ENCODE measurements around the gene SLC12A8.
A peak's percentile ranks its signal among the peaks of the same experiment; 100 is the strongest.

The SLC12A8 gene

GRCh38 chr3:125137358-125138033 lies 75.1 kb downstream of the SLC12A8 start:
- peak; percentile 50 for DNase-seq

DNA sequence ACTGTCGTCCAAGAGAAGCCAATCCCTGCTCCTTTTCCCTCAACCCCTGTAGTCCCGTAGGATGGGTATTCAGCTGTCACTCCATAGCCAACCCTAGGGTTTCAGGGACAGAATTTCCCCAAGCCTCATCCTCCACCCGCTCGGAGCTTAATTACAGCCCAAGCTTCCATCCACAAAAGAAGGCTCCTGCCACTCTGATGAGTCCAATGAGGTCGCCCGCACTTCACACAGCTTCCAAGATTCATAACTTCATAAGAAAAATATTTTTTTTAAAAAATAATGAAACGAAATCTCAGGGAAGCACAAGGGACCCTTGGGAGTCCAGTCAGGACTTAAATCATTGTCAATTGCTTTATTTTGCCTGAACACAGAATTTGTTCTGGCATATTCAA lies 75.6 kb downstream of the SLC12A8 start:
- no peak for DNase-seq

DNA sequence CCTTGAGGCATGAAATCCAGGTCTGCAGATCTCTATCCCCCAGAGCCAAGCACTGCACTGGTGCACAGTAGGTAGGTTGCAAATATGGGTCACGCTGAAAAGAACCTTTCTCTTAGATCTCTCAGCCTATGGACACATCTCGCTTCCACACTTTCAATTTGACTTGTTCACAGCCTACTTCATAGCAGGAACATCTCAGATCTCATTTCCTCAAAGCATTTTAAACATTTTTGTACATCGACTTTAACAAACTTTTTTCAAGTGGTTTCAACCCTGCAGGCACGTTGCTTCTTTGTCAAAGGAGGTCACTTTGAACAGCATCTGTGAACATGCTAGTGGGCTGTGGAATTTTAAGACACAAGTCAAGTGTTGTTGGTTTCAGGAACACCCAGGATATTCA lies 76.0 kb downstream of the SLC12A8 start:
- DNase-seq: no peak

GRCh38 chr3:125134952-125135351 lies 77.6 kb downstream of the SLC12A8 start:
- DNase-seq: no peak

- DNase-seq: no peak
These were observed 79.7 kb downstream of the SLC12A8 start for GRCh38 chr3:125132815-125133214.

DNA sequence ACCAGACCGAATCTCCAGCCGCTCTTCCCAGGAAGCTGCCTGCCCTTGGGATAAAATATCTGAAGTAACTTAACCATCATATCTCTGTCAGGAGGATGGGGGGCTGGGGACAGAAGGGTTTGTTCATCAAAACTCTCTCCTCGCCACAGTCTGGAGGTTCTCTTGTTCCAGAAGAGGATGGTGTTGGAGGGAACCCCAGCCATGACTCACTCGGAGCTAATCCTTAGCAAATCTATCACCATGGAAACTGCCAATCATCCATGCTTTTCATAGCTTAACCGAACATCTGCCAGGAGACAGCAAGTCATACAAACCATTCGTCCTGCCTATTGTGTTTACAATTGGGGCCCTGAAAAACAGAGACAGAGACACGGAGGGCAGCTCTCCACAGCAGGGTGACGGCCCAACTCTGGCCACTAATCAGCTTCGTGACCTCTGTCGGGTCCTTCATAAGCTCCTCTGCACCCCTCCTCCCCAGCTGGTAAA lies 83.0 kb downstream of the SLC12A8 start:
- DNase-seq: peak; percentile 100

- peak; percentile 97 for DNase-seq
These were observed 83.6 kb downstream of the SLC12A8 start for GRCh38 chr3:125128861-125129501.

GRCh38 chr3:125126323-125126722 lies 86.2 kb downstream of the SLC12A8 start:
- DNase-seq: no peak

DNA sequence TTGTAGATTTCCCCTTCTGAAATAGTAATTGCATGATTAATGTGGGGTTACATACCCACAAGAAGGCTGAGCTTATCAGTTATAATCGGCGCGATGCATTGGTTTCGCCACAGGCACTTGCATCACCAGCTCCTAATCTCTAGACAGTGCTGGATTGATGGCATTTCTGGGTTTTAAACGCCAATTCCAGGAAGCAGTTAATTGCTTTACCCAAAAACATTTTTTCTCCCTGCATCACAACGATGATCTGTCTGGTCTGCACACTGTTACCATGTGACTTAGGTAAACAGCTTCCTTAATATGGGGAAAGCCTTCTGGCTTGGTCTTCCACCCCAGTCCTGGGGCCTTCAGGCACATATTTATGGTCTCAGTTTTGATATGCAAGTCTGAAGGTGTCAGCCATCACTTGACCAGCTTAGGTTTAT lies 86.7 kb downstream of the SLC12A8 start:
- DNase-seq: peak; percentile 100

DNA sequence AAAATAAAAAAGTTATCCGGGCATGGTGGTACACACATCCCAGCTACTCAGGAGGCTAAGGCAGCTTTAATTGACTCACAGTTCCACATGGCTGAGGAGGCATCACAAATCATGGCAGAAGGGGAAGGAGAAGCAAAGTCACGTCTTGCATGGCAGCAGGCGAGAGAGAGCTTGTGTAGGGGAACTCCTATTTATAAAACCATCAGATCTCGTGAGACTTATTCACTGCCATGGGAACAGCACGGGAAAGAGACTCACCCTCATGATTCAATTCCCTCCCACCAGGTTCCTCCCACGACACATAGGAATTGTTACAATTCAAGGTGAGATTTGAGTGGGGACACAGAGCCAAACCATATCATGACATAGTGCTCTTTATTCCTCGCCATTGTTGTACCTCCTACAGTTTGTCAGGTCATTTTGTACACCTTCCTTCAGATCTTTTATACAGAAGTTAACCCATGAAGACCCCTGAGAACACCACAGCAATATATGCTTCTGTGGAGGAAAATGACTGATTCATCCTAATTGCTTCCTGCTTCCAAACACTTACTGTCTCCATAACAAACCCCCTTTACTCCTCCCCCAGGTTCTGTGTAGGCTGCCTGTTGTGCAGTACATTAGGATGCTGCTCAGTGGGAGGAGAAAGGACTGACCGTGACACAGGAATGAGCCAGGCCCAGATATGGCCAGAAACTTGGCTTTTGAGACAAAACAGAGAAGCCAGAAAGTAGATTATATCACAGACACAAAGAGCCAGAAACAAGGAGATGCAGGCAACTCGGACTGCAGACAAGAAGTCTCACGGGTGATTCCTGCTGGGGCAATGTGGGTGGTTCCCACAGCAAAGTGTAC lies 88.9 kb downstream of the SLC12A8 start:
- peak; percentile 79 for DNase-seq

GRCh38 chr3:125121246-125122010 lies 91.1 kb downstream of the SLC12A8 start:
- DNase-seq: no peak

- no peak for DNase-seq
These were observed 92.0 kb downstream of the SLC12A8 start for GRCh38 chr3:125120379-125121122.

DNA sequence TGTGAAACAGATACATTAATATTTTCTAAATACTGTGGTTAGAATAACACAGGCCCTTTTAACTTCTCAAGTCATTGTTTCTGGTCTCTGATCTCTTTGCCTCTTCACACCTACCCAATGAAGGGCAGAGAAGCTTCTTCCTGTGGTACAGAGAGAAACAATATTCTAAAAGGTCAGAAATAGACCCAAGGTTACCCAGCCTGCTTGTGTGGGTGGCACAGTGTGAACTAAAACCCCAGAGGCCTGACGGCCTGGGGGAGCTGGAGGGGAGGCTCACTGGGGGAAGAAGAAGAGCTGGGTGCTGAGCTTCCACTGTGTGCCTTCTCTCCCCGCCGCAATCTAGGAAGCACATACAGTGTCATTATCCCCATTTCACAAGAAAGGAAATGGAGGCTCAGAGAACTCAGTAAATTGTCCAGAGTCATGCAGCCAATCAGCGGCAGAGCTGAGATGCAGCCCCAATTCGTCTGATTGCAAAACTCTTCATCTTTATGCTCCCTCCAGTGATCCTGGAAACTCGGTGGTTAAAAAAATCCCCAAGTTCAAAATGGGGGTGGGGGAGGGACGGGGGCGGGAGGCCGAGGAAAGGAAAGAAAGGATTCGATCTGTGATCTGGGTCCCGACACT lies 92.7 kb downstream of the SLC12A8 start:
- peak; percentile 66 for DNase-seq

GRCh38 chr3:125118600-125118999 lies 93.9 kb downstream of the SLC12A8 start:
- DNase-seq: no peak

- DNase-seq: no peak
These were observed 94.8 kb downstream of the SLC12A8 start for GRCh38 chr3:125117631-125118191.

- peak; percentile 77 for DNase-seq
These were observed 96.1 kb downstream of the SLC12A8 start for GRCh38 chr3:125116311-125117080.

GRCh38 chr3:125115640-125116039 lies 96.9 kb downstream of the SLC12A8 start:
- DNase-seq: peak; percentile 65

- no peak for DNase-seq
These were observed 99.6 kb downstream of the SLC12A8 start for GRCh38 chr3:125112981-125113380.

DNA sequence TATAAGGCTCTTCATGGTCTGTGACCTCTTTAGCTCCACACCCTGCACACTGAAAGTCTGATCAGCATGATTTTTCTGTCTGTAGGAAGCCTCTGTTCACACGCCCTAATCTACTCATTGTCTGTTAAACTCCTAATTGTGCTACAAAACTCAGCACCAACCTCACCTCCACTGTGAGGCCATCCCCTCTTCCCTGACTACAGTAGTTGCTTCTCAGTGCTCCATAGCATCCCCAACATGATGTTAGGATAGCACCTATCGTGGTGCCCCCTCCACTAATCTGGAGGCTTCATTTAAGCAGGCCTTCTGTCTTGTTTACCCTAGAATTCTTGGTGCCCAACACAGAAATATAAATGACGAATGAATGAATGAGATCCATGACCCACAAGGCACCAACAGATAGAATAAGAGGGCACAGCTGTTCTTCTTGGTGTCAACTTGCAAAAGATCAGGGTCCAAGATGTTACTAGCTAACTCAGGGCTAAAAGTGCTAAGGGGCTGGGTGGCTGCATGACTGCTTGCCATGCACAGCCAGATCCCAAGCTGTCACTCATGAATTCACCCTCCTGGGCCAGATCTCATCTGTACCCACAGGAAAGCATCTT lies 101.6 kb downstream of the SLC12A8 start:
- DNase-seq: no peak
